HUES48 (cell line): ENCODE results near the gene FAM174C.
"Not testable (repeated sequence)": the region's sequence is repeated elsewhere in the genome, so short reads cannot be mapped to it uniquely, and the experiment has no call there.

ENCODE experiments used
- H3K27ac ChIP-seq: one replicate; pipeline ENCODE4 v1.7.0; 2013; ENCODE audit warnings: low read depth, low read length, inconsistent platforms
- H3K27me3 ChIP-seq: 2 replicates; pipeline ENCODE4 v1.6.1; 2013; ENCODE audit warnings: mild to moderate bottlenecking, low read length; ENCODE audit not compliant: control insufficient read depth, insufficient read depth
- H3K36me3 ChIP-seq: 2 replicates; pipeline ENCODE4 v1.6.1; 2013; ENCODE audit warnings: low read length; ENCODE audit not compliant: control insufficient read depth, insufficient read depth
- H3K4me1 ChIP-seq: 2 replicates; pipeline ENCODE4 v1.6.1; 2013; ENCODE audit warnings: mild to moderate bottlenecking, low read length; ENCODE audit not compliant: control insufficient read depth, insufficient read depth
- H3K4me3 ChIP-seq: 2 replicates; pipeline ENCODE4 v1.5.1; 2013; ENCODE audit warnings: mild to moderate bottlenecking, low read depth, low read length
- H3K9ac ChIP-seq: 2 replicates; pipeline ENCODE4 v1.6.1; 2013; ENCODE audit warnings: mild to moderate bottlenecking, low read depth, low read length, moderate library complexity
- H3K9me3 ChIP-seq: 2 replicates; pipeline ENCODE4 v1.6.1; 2013; ENCODE audit warnings: low read length; ENCODE audit not compliant: control insufficient read depth, insufficient read depth

Gene FAM174C

GRCh38 chr19:1302533-1303239 lies 27.4 kb downstream of the FAM174C start:
- H3K4me1 ChIP-seq: no peaks in the 10 kb centered on the region

GRCh38 chr19:1304197-1304924 lies 29.0 kb downstream of the FAM174C start:
- no peaks in the 10 kb centered on the region for H3K36me3 ChIP-seq
- no peak overlapping the region for H3K9ac ChIP-seq
- no peaks in the 10 kb centered on the region for H3K27me3 ChIP-seq
- H3K4me1 ChIP-seq: no peaks in the 10 kb centered on the region
- no peak overlapping the region for H3K4me3 ChIP-seq
- no peaks in the 10 kb centered on the region for H3K9me3 ChIP-seq
- H3K27ac ChIP-seq: no peak overlapping the region

More at GRCh38 chr19:1302533-1303239, 27.4 kb downstream of the FAM174C start:
- H3K9ac ChIP-seq: no peak overlapping the region
- H3K27ac ChIP-seq: no peak overlapping the region
- no peaks in the 10 kb centered on the region for H3K9me3 ChIP-seq
- no peaks in the 10 kb centered on the region for H3K27me3 ChIP-seq
- H3K4me3 ChIP-seq: no peak overlapping the region
- no peaks in the 10 kb centered on the region for H3K36me3 ChIP-seq

- not testable (repeated sequence) for H3K9me3 ChIP-seq, H3K27me3 ChIP-seq, H3K27ac ChIP-seq, H3K36me3 ChIP-seq, H3K4me1 ChIP-seq, H3K9ac ChIP-seq, H3K4me3 ChIP-seq
Measured at GRCh38 chr19:1305354-1305753, 30.0 kb downstream of the FAM174C start.

- no peak overlapping the region for H3K4me3 ChIP-seq
- H3K27me3 ChIP-seq: no peaks in the 10 kb centered on the region
- no peaks in the 10 kb centered on the region for H3K4me1 ChIP-seq
- H3K36me3 ChIP-seq: no peaks in the 10 kb centered on the region
- no peak overlapping the region for H3K27ac ChIP-seq
- no peak overlapping the region for H3K9ac ChIP-seq
- H3K9me3 ChIP-seq: no peaks in the 10 kb centered on the region
Measured at GRCh38 chr19:1307320-1307719, 32.0 kb downstream of the FAM174C start.

- Histone ChIP-seq H3K36me3 (no peaks in the 10 kb centered on the region), H3K27ac (no peak overlapping the region), H3K4me1 (no peaks in the 10 kb centered on the region), H3K27me3 (no peaks in the 10 kb centered on the region), H3K9me3 (no peaks in the 10 kb centered on the region), H3K4me3 (no peak overlapping the region), H3K9ac (no peak overlapping the region)
Measured at GRCh38 chr19:1307755-1308303, 32.5 kb downstream of the FAM174C start.

- H3K9me3 ChIP-seq: no peaks in the 10 kb centered on the region
- H3K9ac ChIP-seq: no peak overlapping the region
- H3K36me3 ChIP-seq: no peaks in the 10 kb centered on the region
- H3K4me1 ChIP-seq: no peaks in the 10 kb centered on the region
- H3K4me3 ChIP-seq: no peak overlapping the region
- no peak overlapping the region for H3K27ac ChIP-seq
- no peaks in the 10 kb centered on the region for H3K27me3 ChIP-seq
Measured at GRCh38 chr19:1308718-1309117, 33.4 kb downstream of the FAM174C start.

GRCh38 chr19:1309977-1310852 lies 34.9 kb downstream of the FAM174C start:
- no peaks in the 10 kb centered on the region for H3K9me3 ChIP-seq
- H3K9ac ChIP-seq: no peak overlapping the region
- no peak overlapping the region for H3K4me3 ChIP-seq
- H3K36me3 ChIP-seq: no peaks in the 10 kb centered on the region
- H3K27ac ChIP-seq: no peak overlapping the region
- no peaks in the 10 kb centered on the region for H3K4me1 ChIP-seq
- H3K27me3 ChIP-seq: no peaks in the 10 kb centered on the region

GRCh38 chr19:1310853-1311180 lies 35.5 kb downstream of the FAM174C start:
- Histone ChIP-seq H3K9ac (no peak overlapping the region), H3K9me3 (no peaks in the 10 kb centered on the region), H3K4me1 (no peaks in the 10 kb centered on the region), H3K4me3 (no peak overlapping the region), H3K36me3 (no peaks in the 10 kb centered on the region), H3K27ac (no peak overlapping the region), H3K27me3 (peaks cover under 1% of the 10 kb centered on the region; the same call in 1 of the 2 replicates)

GRCh38 chr19:1311543-1312091 lies 36.3 kb downstream of the FAM174C start:
- no peaks in the 10 kb centered on the region for H3K4me1 ChIP-seq
- H3K9me3 ChIP-seq: no peaks in the 10 kb centered on the region
- H3K9ac ChIP-seq: no peak overlapping the region

GRCh38 chr19:1312767-1313694 lies 37.7 kb downstream of the FAM174C start:
- Histone ChIP-seq H3K4me3 (no peak overlapping the region), H3K9ac (no peak overlapping the region), H3K4me1 (no peaks in the 10 kb centered on the region), H3K36me3 (no peaks in the 10 kb centered on the region), H3K27me3 (peaks cover 9% of the 10 kb centered on the region), H3K9me3 (no peaks in the 10 kb centered on the region), H3K27ac (peak overlapping the region; percentile 14)

More at GRCh38 chr19:1311543-1312091, 36.3 kb downstream of the FAM174C start:
- no peak overlapping the region for H3K27ac ChIP-seq
- H3K36me3 ChIP-seq: no peaks in the 10 kb centered on the region
- no peak overlapping the region for H3K4me3 ChIP-seq
- H3K27me3 ChIP-seq: peaks cover 9% of the 10 kb centered on the region
